Activated CD4-positive, alpha-beta T cell treated with anti-CD3 and anti-CD28 coated beads, Interleukin-2, Interleukin-4, amounts not matched to agents 100 ng/mL and 50 ng/mL, durations not matched to agents 16 hours and 8 hours (primary cell): ENCODE measurements around the gene SMG7.
A peak's percentile ranks its signal among the peaks of the same experiment; 100 is the strongest.

Experiments
- DNase-seq: peaks from one replicate; pipeline ENCODE4 v3.0.0-alpha.2; 2020; ENCODE audit warnings: low spot score

The SMG7 gene

DNA sequence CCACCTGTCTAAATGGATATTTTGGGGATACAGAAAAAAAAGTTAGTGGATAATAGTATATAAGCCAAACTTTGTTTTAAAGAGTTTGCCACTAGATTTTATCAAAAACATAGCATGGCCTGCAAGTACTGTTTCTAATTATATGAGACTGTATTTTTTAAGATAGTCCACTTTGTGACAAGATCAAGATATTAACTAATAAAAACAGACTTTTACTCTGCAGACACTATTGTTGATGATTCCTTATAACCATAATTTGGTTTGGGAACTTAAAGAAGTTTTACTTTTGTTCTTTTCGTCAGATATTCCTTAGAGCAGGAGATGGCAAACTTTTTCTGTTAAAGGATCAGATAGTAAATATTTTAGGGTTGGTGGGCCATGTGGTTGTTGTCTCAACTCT lies 36.4 kb downstream of the SMG7 start:
- DNase-seq = no peak

DNA sequence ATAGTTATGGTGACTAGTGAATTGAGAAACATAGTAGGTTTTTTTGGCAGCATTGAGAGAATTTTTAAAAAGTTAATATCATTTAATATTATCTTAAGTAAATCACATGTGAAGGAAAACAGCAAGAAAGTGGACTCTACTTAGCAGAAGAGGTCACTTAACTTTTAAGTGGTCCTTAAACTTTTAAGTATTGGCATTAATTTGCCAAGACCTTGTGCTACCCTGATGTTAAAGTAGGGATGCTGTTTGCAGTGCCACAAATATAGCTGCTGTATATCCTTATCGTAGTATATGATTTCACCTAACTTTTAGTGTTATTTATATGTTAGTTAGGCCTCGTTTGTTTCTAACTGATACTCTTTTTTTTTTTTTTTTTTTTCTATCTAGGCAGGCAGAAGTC lies 40.2 kb downstream of the SMG7 start:
- DNase-seq = no peak

DNA sequence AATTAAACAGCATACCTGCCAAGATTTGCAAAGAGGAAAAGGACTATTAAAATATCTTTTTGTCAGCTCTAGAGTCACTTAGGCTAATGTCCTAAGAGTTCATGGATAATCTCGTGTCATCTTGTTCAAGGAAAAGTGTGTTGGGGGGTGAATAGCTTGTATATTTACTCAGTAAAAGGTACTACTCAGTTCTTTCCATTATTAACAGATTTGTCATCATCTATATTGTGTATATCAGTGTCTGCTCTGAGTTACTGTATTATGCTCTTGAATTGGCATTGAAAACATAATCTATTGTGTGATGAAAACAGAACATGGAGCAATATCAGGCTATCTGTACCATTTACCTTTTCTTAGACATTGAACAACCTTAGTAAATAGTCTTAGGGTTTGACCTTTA lies 41.9 kb downstream of the SMG7 start:
- DNase-seq = no peak

DNA sequence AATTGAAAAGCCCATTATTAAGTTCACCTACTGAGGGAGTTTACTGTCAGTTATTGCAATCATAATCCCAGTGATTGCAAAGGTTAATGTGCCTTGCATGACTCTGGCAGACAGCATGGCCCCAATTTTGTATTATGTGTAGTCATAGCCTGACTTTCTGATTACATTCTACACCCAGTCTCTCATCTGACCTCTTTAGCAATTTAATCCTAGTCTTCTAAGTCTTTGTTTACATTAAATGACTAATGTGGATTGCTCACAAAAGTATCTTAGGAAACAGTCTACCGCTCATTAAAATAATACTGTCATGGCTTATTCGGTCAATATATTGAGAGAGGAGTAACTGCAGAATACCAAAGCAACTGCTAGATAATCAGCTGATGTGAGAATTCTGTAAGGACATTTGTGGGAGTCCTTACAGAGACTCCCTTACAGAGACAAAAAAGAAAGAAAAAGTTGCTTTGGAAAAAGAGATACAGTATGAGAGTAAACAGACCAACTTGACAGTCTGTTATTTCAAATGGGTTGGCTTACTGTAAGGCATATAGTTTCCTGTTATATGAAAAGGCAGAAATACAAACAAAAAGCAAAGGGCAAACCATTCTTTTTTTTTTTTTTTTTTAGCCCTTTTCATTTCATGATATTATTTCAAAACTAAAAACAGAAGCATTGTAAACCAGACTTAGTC lies 42.8 kb downstream of the SMG7 start:
- no peak for DNase-seq

DNA sequence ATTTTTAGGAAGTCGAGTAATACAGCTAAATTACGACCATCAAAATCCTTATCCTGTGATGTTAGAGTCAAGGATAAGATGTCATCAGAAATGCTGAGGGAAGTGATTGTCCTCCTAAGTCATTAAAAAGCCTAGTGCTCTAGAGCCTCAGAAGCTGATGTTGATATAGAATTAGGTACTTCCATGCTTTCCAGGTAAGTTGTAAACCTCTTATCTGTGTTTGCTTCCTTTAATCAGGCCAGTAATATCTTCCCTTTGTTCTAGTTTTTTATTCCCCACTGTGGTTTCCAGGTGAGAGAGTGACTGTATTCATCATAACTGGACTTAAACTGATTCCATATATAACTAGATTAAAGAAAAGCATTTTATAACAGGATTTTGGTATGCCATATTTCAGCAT lies 44.4 kb downstream of the SMG7 start:
- no peak for DNase-seq

DNA sequence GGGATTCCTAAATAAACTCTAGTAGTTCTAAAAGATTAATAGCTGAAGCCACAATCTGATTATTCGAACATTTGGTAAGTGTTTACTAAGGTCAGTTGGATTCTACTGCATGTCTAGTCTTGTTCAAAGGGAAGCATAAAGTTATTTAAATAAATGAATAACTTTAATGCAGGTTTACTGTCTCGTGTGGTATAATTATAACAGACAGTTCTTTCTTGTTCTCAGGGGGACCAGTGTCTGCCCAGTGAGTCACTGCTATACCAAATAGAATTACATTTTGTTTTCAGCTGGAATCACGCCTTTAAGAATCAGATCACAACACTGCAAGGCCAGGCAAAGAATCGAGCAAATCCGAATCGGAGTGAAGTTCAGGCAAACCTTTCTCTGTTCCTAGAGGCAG lies 45.1 kb downstream of the SMG7 start:
- no peak for DNase-seq

DNA sequence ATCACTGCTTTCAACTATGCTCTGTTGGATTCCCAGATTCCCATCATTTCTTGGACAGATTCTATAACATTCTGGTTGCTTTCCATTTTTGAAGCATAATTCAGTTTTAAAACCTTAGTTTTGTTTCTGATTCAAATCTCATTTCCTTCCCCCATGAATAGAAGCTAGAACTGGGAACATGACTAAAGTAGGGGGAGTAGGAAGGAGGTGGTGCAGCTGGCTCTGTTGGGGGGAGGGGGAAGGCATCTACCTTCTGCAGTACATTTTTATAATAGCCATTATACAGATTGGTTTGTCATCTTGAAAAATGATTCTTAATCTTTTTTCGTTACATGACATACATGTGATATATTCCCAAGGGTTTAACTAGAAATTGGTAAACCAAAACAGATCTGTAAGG lies 48.1 kb downstream of the SMG7 start:
- no peak for DNase-seq

DNA sequence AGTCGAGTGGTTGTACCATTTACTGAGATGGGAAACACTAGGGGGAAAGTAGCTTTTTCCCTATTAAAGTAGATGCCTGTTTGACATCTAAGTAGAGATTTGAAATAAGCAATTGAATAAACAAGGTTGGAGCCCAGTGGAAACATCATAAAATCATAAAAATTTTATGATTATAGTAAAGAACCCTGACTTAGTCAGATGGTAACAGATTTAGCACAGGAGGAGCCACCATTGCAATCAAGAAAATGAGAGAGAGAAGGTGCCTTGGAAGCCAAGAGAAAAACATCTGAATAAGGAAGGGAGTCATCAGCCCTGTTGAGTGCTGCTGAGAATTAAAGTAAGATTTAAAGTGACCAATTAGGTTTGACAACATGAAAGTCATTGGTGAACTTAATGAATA lies 49.8 kb downstream of the SMG7 start:
- no peak for DNase-seq

DNA sequence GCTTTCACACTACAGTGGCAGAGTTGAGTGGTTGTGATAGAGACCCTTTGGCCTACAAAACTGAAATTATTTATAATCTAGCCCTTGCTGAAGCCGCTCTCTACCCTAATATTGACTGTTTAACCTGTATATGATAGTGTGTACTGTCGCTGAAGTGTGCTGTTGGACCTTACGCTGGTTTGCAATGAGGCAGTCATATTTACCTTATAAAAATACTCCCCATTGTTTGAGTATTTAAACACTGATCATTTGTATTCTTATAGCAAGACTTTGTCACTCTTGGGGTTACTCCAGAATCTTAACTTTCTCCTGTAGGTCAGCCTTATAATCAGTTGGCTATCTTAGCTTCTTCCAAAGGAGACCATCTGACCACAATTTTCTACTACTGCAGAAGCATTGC lies 56.3 kb downstream of the SMG7 start:
- DNase-seq = no peak

DNA sequence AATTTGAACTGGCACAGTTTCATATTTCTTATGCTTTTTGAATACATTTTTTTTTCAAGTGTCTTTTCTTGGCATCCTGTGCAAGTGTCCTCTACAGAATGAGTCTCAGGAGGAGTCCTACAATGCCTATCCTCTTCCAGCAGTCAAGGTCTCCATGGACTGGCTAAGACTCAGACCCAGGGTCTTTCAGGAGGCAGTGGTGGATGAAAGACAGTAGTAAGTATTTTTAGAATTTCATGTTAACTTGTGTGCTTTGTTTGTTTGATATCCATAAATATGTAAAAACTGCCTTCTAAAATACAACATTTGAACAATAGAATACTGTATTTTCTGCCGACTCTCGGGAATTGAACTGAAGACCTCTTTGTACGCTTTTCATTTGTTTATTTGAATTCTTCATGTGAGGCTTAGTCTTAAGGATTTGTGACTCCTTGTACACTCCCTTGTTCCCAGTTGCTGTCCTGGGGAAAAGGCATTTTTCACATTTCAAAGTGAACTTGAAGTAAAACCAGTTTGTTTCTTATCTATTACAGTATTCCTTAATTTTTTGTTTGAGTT lies 61.4 kb downstream of the SMG7 start:
- DNase-seq = no peak

DNA sequence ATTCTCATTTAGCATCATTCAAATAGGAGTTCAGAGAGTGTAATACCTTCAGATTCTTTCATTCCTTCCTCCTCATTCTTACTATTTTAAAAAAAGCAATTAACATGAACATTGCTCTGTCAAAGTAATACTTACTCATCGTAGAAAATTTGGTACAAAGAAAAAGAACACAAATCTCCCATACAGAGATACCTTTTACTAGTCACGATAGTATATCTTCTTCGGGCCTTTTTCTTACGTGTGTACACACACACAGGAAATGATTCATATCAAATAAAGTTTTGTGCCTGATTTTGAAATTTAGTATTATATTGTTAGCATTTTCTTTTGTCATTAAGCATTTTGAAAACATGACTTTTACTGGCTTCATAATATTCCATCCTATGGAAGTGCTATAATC lies 65.1 kb downstream of the SMG7 start:
- no peak for DNase-seq

DNA sequence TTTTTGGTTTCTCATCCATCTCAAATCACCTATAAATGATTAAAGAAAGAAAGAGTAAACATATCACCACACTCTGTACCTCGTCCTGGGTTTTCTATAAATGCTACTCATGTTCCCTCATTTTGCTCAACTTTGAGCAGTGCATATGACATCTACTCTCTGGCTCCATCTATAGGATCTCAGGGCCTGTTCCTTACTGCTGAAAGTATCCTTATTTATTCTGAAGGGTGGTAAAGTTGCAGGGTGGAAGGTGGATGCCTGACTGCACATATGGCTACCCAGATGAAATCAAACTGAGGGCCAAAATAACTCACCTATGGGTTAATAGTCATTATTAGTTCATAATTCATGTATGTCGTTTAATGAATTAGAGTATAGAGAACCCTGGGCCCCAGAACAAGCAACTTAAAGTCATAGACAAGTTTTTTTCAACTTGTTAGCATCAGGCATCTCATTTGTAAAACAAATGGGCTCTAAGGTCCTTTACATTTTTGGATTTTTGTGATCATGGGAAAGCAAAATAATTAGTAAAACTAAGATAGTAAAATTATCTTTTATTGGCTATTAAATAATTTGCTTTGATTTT lies 71.4 kb downstream of the SMG7 start:
- peak; percentile 49 for DNase-seq

DNA sequence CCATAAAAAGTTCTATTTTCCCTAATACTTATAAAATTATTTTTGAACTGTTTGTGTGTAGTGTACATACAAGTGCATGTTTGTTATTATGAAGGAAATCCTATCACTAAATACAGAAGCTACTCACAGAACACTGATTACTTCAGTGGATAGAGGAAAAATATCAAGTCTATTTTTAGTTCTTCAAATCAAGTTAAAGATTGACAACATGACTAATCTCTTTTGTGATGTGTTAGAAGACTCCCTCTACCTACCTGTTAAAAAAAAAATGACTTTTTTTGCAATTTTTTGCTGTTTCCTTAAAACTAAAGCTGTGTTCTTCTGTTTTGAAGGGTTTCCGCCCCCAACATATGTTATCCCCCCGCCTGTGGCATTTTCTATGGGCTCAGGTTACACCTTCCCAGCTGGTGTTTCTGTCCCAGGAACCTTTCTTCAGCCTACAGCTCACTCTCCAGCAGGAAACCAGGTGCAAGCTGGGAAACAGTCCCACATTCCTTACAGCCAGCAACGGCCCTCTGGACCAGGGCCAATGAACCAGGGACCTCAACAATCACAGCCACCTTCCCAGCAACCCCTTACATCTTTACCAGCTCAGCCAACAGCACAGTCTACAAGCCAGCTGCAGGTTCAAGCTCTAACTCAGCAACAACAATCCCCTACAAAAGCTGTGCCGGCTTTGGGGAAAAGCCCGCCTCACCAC lies 72.4 kb downstream of the SMG7 start:
- no peak for DNase-seq

DNA sequence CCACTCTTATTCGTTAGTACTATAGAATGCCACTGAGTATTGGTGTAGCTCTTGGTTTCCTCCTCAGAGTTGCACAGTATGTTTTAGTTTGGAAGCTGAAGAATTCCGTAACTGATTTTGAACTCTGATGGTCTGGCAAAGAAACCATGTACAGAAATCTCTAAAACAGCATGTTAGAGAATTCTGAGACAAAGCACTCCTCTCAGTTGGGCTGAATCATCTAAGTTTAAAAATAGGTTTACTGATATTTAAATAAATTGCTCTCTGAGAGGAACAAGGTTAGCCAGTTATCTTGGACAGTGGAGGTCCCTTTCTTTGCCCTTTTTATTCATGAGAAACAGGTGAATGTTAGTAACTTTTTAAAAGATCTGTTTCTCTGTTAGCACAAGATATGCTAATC lies 74.1 kb downstream of the SMG7 start:
- DNase-seq = no peak

DNA sequence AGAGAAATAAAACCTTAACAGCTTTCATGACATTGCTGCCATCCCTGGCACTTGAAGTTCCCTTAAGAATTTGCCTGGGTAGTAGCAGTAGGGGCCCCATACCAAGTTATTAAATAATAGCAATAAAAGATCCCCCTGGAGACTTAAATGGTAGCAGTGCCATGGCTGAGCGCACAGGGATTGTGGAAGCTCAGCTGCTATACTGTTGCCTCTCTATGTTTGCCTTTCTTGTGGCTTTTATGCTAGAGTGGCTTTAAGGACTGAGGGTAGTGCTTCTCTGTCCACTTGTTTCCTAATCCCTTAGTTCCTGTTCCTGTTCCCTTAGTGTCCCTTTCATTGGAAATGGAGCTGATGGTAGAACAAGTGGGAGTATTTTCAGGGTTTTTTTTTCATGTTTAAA lies 75.8 kb downstream of the SMG7 start:
- no peak for DNase-seq

DNA sequence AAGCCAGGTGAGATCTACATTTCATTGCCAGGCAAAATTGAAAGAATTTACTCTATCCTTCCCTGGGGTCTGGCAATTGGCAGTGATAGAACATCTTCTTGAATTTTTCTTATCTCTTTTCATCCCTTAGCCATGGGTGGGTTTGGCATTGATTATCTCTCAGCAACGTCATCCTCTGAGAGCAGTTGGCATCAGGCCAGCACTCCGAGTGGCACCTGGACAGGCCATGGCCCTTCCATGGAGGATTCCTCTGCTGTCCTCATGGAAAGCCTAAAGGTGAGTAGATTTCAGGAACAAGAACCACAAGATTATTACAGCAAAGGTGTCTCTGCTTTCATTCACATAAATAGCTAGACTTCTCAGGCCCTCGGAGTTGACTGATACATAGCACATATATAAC lies 78.6 kb downstream of the SMG7 start:
- no peak for DNase-seq

DNA sequence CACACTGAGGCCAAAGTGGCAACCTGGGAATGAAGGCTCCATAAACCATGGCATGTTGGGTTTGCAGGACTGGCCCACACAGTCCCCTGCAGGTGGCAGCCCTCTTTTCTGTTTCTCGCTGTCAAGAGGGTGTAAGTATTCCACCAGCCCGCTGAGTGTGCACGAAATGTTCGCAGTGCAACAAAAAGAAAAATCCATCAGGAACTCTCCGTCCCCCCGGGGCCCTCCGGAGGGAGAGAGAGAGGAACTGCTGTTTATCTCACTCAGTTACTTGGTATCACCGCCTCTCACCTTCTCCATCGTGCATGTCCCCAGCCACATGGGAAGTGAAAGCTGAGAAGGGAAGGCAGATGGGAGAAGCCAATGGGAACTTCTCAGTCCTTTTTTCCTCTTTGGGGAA lies 79.6 kb downstream of the SMG7 start:
- DNase-seq = no peak

DNA sequence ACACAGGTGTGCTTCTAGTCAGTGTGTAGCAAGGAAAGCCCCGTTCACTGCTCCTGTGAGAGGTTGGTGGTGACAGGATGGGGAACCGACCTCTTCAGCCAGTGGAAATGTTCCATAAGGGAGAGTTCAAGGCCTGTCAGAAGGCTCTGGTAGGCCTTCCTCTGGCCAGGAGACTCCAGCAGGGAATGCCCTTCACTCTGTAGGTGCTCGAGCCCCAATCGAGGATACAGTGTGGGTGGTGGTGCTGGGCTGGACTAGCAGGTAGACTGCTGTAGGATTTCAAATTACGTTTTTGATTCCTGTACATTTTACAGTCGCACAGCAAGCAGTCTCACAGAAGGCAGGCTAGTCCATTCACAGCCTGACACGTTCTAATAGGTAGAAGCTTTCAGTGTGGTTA lies 80.1 kb downstream of the SMG7 start:
- DNase-seq = no peak

DNA sequence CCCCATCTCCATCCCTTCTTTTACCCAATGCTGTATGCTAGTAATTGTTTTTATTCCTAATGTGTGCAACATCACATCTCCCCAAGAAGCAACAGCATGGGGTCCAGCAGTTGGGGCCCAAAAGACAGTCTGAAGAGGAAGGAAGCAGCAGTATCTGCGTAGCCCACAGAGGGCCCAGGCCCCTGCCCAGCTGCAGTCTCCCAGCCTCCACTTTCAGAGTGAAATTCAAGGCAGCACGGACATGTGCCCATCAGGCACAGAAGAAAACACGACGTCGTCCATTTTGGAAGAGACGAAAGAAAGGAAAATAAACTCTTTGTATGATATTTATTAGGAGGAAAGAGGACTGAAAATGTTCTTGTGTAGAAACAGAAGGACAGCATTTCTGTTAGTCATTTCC lies 80.6 kb downstream of the SMG7 start:
- no peak for DNase-seq

DNA sequence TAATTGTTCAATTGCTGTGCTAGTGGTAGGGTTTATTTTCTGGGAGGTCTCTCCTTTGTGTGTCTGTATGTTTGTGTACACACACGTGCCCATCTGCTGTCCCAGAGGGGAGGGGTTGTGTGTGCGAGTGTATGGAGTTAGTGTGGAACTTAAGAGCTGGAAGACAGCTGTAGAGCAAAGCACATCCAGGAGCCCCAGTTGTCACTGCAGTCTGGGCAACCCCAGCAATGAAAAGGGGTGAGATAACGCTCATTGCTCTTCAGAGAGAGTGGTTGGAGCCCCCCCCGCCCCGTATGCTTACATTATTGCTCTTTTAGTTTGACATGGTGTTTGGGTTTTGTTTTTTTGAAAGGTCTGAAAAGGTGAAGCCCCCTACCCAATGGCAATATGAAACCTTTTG lies 81.0 kb downstream of the SMG7 start:
- DNase-seq = no peak

DNA sequence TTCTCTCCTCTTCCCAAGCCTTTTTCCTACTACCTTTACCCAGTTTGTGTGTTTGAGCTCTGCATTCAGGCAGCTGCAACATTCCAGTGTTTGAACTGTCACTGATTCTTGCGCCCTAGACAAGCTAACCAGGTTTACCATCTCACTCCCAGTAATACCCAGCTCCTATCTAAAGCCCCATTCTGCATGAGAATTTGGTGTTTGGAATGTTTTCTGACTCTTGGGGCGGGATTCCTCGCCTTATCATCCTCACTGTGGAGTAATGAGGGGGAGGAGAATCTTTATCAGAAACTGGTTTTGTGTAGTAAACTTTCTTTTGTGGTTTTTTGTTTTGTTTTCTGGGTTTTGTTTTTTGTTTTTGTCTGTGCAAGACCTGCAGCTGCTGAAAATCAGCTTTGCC lies 81.5 kb downstream of the SMG7 start:
- no peak for DNase-seq

DNA sequence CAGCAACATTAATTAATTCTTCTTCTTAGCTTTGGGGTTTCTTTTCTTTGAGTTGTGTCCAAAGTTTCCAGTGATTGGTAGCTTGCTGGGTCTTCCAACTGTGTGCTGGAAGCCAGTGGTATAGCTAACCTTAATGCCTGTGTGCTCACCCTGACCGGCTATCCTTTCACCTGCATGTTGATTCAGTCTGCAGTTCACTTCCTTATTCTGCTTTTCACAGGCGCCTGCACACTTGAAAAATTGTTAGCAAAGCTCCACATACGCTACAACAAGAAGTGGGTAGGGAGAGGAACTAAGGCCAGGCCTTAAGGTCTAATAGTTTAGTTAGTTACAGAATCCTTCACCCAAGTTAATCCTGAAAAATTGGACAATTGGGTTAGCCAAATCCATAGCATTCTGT lies 82.3 kb downstream of the SMG7 start:
- no peak for DNase-seq

DNA sequence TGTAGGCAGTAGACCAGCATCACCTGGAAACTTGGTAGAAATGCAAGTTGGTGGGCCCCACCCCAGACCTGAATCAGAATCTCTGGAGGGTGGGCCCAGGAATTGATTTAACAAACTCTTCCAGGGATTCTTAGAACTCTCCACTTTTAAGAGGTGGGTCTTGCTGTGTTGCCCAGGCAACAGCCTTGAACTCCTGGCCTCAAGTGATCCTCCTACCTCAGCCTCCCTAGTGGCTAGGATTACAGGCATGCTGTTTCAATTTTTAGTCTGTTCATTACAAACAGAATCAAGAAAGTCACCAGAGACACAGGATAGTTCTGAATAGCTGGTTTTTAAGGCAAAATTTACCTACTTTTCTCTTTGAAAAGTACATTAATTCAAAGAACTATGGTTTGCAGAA lies 86.8 kb downstream of the SMG7 start:
- no peak for DNase-seq

DNA sequence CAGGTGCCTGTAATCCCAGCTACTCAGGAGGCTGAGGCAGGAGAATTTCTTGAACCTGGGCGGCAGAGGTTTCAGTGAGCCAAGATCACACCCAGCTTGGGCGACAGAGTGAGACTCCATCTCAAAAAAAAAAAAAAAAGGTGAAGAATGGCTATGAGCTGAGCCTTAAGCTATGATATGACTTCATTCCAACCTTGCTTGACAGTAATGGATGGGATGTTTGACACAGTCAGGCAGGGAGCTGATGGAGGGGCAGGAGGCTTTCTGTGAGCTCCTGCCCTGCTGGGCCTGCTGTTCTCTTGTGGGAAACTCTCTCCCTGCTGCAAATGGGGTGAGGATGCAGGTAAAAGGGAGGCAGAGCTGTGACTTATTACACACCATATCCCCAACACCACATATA lies 90.4 kb downstream of the SMG7 start:
- DNase-seq = no peak
